NCI-H748 (cell line): ENCODE data around the gene ORMDL3.
A peak's percentile ranks its signal among the peaks of the same experiment; 100 is the strongest.

Experiments
- DNase-seq: peaks from one replicate; lab custom pipeline; 2025; ENCODE audit not compliant: unreplicated experiment; lab: John Stamatoyannopoulos, UW

The ORMDL3 gene

GRCh38 chr17:39927101-39927928, at the start of gene ORMDL3, which contains the start of gene LRRC3C:
ORMDL3 (minus strand) TSS chr17:39927601; CDS start chr17:39924203, 3,398 bp downstream.
LRRC3C (plus strand) TSS chr17:39927732; CDS start chr17:39941524, 13,792 bp downstream.
- peak; percentile 91 for DNase-seq

- DNase-seq = no peak
Measured at GRCh38 chr17:39975801-39976200, 48.4 kb upstream of the ORMDL3 start.

- no peak for DNase-seq
Measured at GRCh38 chr17:39974433-39974832, 47.0 kb upstream of the ORMDL3 start.

- no peak for DNase-seq
Measured at GRCh38 chr17:39973496-39973895, 46.1 kb upstream of the ORMDL3 start.

- DNase-seq = no peak
Measured at GRCh38 chr17:39972271-39972670, 44.9 kb upstream of the ORMDL3 start.

GRCh38 chr17:39971076-39971603, 43.7 kb upstream of the ORMDL3 start:
- no peak for DNase-seq

GRCh38 chr17:39970157-39970692, 42.8 kb upstream of the ORMDL3 start:
- DNase-seq = no peak

GRCh38 chr17:39969375-39969774, 42.0 kb upstream of the ORMDL3 start:
- DNase-seq = no peak

GRCh38 chr17:39968761-39969160, 41.4 kb upstream of the ORMDL3 start:
- no peak for DNase-seq

GRCh38 chr17:39966771-39967170, 39.4 kb upstream of the ORMDL3 start:
- DNase-seq = no peak

GRCh38 chr17:39965017-39965699, 37.8 kb upstream of the ORMDL3 start:
- DNase-seq = no peak

- DNase-seq = no peak
Measured at GRCh38 chr17:39963829-39964228, 36.4 kb upstream of the ORMDL3 start.

GRCh38 chr17:39962642-39963220, 35.3 kb upstream of the ORMDL3 start, which contains the start of gene GSDMA:
GSDMA (plus strand) TSS chr17:39963004; CDS start chr17:39965688, 2,684 bp downstream.
- no peak for DNase-seq

- DNase-seq = no peak
Measured at GRCh38 chr17:39960524-39961041, 33.2 kb upstream of the ORMDL3 start.

- no peak for DNase-seq
Measured at GRCh38 chr17:39955726-39956225, 28.4 kb upstream of the ORMDL3 start.

- DNase-seq = no peak
Measured at GRCh38 chr17:39954876-39955275, 27.5 kb upstream of the ORMDL3 start.

- no peak for DNase-seq
Measured at GRCh38 chr17:39953471-39953888, 26.1 kb upstream of the ORMDL3 start.

GRCh38 chr17:39952680-39953470, 25.5 kb upstream of the ORMDL3 start:
- DNase-seq = peak; percentile 99

- no peak for DNase-seq
Measured at GRCh38 chr17:39951924-39952679, 24.7 kb upstream of the ORMDL3 start.
